T-cell (primary cell): Measurements from ENCODE around the gene SPEF1. TPM values are rescaled to one million over a fixed set of nuclear protein-coding genes. Genes with fewer than 3 reads are reported as not detected.
A peak's percentile ranks its signal among the peaks of the same experiment; 100 is the strongest.

Source experiments
- ATAC-seq, 4 experiments: fragments of 200-7000 bp in 3 of 4; fragments of 150-1000 bp in 1 of 4; cut with Tn5 transposase; replicated peaks in 1 of 4; 1 replicate in 3 of 4; 2 replicates in 1 of 4; pipeline ENCODE4 v1.10.0; 2021; ENCODE audit warnings: moderate library complexity in 3 of 4, mild to moderate bottlenecking in 2 of 4, moderate number of reproducible peaks in 1 of 4
- CTCF ChIA-PET, 2 donors: fragments of 300-600 bp; sonication (Branson Sonifier 250); formaldehyde crosslinking; loops; one replicate each; lab custom pipeline; 2022; ENCODE audit warnings: antibody characterized with exemption in 2 of 2; lab: Charles Lee
- POLR2A ChIA-PET, 2 donors: fragments of 300-600 bp; sonication (Branson Sonifier 250); formaldehyde crosslinking; loops; one replicate each; lab custom pipeline; 2022; ENCODE audit warnings: antibody characterized with exemption in 2 of 2; lab: Charles Lee
- DNase-seq, 35 experiments: peaks; one replicate each; pipeline versions ENCODE4 v3.0.0 to v3.0.0-alpha.2; 2013 to 2023
- H3K27ac ChIP-seq: one replicate; pipeline ENCODE4 v1.5.1; 2013; ENCODE audit warnings: low read length
- H3K27me3 ChIP-seq, 2 experiments: replicated peaks in 1 of 2; 1 replicate in 1 of 2; 2 replicates in 1 of 2; pipeline versions ENCODE4 v1.6.1 to v1.7.0; 2013; ENCODE audit warnings: low read length in 1 of 2, mixed read lengths in 1 of 2; ENCODE audit not compliant: control insufficient read depth in 2 of 2, insufficient read depth in 2 of 2; ENCODE audit errors: extremely low read depth in 1 of 2
- H3K36me3 ChIP-seq, 2 donors: 1 replicate in 1 of 2; 2 replicates in 1 of 2; pipeline versions ENCODE4 v1.6.1 to v1.7.0; 2013; ENCODE audit warnings: low read length in 1 of 2; ENCODE audit not compliant: control insufficient read depth in 2 of 2, insufficient read depth in 1 of 2; ENCODE audit errors: extremely low read depth in 1 of 2
- H3K4me1 ChIP-seq, 2 experiments: 1 replicate in 1 of 2; 2 replicates in 1 of 2; pipeline versions ENCODE4 v1.6.1 to v1.7.0; 2013; ENCODE audit warnings: low read length in 2 of 2, mixed read lengths in 1 of 2; ENCODE audit not compliant: insufficient read depth in 2 of 2, control insufficient read depth in 1 of 2; ENCODE audit errors: extremely low read depth in 1 of 2
- H3K4me3 ChIP-seq, 2 donors: 1 replicate in 1 of 2; 2 replicates in 1 of 2; pipeline versions ENCODE4 v1.5.1 to v1.7.0; 2013; ENCODE audit warnings: mild to moderate bottlenecking in 2 of 2, low read length in 1 of 2, moderate library complexity in 1 of 2; ENCODE audit not compliant: control insufficient read depth in 1 of 2; ENCODE audit errors: extremely low read depth in 1 of 2
- H3K9me3 ChIP-seq: 2 replicates; pipeline ENCODE4 v1.7.0; 2013
- H3K27ac Mint-ChIP-seq, 2 donors: one replicate each; pipeline ENCODE4 v1.8.0; 2020 to 2021; ENCODE audit warnings: mild to moderate bottlenecking in 2 of 2, mixed read lengths in 2 of 2
- H3K27me3 Mint-ChIP-seq, 2 donors: one replicate each; pipeline ENCODE4 v1.8.0; 2021 to 2022; ENCODE audit warnings: mixed read lengths in 2 of 2
- H3K36me3 Mint-ChIP-seq: one replicate; pipeline ENCODE4 v1.8.0; 2021; ENCODE audit warnings: mixed read lengths
- H3K4me1 Mint-ChIP-seq, 3 donors: one replicate each; pipeline ENCODE4 v1.8.0; 2020 to 2022; ENCODE audit warnings: mixed read lengths in 3 of 3, mild to moderate bottlenecking in 1 of 3
- H3K4me3 Mint-ChIP-seq, 3 donors: one replicate each; pipeline ENCODE4 v1.8.0; 2020 to 2022; ENCODE audit warnings: mild to moderate bottlenecking in 3 of 3, mixed read lengths in 3 of 3, moderate library complexity in 3 of 3
- H3K9me3 Mint-ChIP-seq, 3 donors: one replicate each; pipeline ENCODE4 v1.8.0; 2020 to 2022; ENCODE audit warnings: mixed read lengths in 3 of 3
- WGBS: methylation state at CpG from one replicate; pipeline ENCODE4 v1.1.5; 2013; ENCODE audit warnings: missing lambda C conversion rate; ENCODE audit not compliant: insufficient coverage; 5-methylcytosine and 5-hydroxymethylcytosine counted together
- total RNA-seq, 35 experiments: library from RNA in 6 of 35; stranded (reverse) in 6 of 35; fragments of 120-200 nt in 1 of 35; gene quantifications; one replicate each; pipeline versions ENCODE4 v1.2.1 to v1.2.4 and lab custom pipeline; 2013 to 2026

Gene SPEF1
- total RNA-seq, 5 donors from 2014 or later (not counting 1 experiment from before 2014, with no cell fraction given), result 0.16 TPM; not detected in 4

DNA sequence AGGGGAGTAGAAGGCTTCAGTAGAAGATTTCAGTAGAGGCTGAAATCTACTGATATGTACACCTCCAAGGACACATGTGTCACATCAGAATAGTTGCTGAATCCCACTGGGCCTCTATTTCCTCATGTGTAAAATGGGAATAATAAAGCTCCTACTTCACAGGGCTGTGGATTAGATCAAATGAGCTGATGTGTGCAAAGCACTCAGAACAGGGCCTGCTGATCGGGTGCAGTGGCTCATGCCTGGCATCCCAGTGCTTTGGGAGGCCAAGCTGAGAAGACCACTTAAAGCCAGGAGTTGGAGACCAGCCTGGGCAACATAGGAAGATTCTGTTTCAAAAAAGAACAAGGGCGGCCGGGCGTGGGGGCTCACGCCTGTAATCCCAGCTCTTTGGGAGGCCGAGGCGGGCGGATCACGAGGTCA lies 31.0 kb upstream of the SPEF1 start:
- H3K4me1 ChIP-seq, result peaks cover 48 to 92% of the 10 kb centered on the region in 2 experiments
- H3K9me3 Mint-ChIP-seq, result no peaks in the 10 kb centered on the region
- H3K36me3 Mint-ChIP-seq, result no peaks in the 10 kb centered on the region
- H3K9me3 ChIP-seq, result no peaks in the 10 kb centered on the region
- ChIA-PET POLR2A (interaction anchor here in 1 of 2 donors (1.1 kb wide), 1 partner anchor 13 kb away, joined by 3 read pairs; no protein-coding TSS in a partner anchor), CTCF (interaction anchor here in 1 of 2 donors (0.6 to 2.5 kb wide), 3 partner anchors 25 to 46 kb away, joined by 3 to 6 read pairs (median 4); partner anchors contain the start of genes ADISSP and CENPB)
- peak overlapping the region; percentile 97 to 99 for H3K27ac Mint-ChIP-seq
- H3K27ac ChIP-seq, result peak overlapping the region; percentile 94
- H3K4me1 Mint-ChIP-seq, result peaks cover 72 to 81% (median 80%) of the 10 kb centered on the region in 3 donors
- WGBS, result 100% methylated on average over 5 of the region's 9 CpGs
- peak overlapping the region; percentile 88 to 92 (median 90) for H3K4me3 Mint-ChIP-seq
- DNase-seq (no peak), ATAC-seq (no peak)
- no peaks in the 10 kb centered on the region for H3K27me3 Mint-ChIP-seq
- H3K27me3 ChIP-seq, result no peaks in the 10 kb centered on the region
- peak overlapping the region in 1 of 2 donors; percentile 52 for H3K4me3 ChIP-seq
- no peaks in the 10 kb centered on the region for H3K36me3 ChIP-seq

DNA sequence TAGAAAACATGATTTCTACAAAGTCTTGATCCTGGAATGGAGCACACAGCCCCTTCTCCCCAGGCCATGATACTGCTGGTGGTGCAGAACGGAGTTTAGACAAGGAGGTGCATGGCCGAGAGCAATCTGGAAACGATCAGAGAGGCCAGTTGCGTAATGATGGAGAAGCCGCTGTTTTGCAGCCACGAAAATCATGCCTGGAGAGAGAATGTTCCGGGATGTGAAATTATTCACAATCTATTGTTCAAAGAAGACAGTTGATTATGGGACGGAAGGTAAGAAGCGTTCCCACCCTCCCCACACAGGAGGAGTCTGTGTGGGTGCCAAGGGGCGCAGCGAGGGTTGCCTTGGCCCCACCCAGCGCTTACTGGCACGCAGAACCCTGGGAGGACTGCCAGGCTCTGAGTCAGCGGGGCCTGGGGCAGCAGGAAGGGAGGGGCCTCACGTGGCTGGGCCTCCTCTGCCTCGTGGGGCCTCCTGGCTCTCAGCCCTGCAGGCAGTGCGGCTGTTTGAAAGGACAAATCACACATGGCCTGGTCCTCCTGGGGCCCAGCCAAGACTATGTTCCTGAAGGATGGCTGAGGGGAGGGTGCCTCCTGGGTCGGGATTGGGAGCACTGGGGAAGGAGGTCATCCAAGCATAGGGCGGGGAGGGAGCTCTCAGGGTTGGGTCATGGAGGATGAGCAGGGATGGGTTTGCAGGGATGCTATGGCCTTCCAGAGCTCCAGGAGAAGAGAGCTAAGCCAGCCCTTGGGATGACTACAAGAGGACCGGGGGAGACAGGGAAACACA lies 30.4 kb upstream of the SPEF1 start:
- Histone ChIP-seq H3K4me3 (peak overlapping the region; percentile 52 to 68), H3K9me3 (no peaks in the 10 kb centered on the region), H3K36me3 (peaks cover 0 to 4% of the 10 kb centered on the region in 2 donors), H3K27me3 (no peaks in the 10 kb centered on the region), H3K4me1 (peaks cover 50 to 92% of the 10 kb centered on the region in 2 experiments), H3K27ac (peak overlapping the region; percentile 94)
- 1% methylated on average over 11 of the region's 20 CpGs for WGBS
- peak overlapping the region; percentile 97 to 99 for H3K27ac Mint-ChIP-seq
- no peaks in the 10 kb centered on the region for H3K27me3 Mint-ChIP-seq
- peak overlapping the region; percentile 88 to 92 (median 90) for H3K4me3 Mint-ChIP-seq
- ChIA-PET POLR2A (interaction anchor here (0.6 to 1.1 kb wide), 3 partner anchors 12 to 160 kb away, joined by 3 to 6 read pairs (median 3); no protein-coding TSS in a partner anchor), CTCF (interaction anchor here in 1 of 2 donors (0.6 to 2.5 kb wide), 6 partner anchors 9 to 1338 kb away, joined by 3 to 9 read pairs (median 4); partner anchors contain the start of genes ADISSP, AP5S1 and CENPB)
- H3K4me1 Mint-ChIP-seq, result peaks cover 72 to 83% (median 82%) of the 10 kb centered on the region in 3 donors
- peaks cover 4% of the 10 kb centered on the region for H3K36me3 Mint-ChIP-seq
- ATAC-seq, result peak; percentile 88 to 93 (median 90)
- DNase-seq, result peak; percentile 85 to 97 (median 92)
- no peaks in the 10 kb centered on the region for H3K9me3 Mint-ChIP-seq

GRCh38 chr20:3808544-3808943 lies 27.3 kb upstream of the SPEF1 start:
- no peaks in the 10 kb centered on the region for H3K27me3 ChIP-seq
- DNase-seq (no peak), ATAC-seq (no peak)
- WGBS, result 100% methylated on average over 1 of the region's 3 CpGs
- H3K36me3 Mint-ChIP-seq, result peaks cover 28% of the 10 kb centered on the region
- no peaks in the 10 kb centered on the region for H3K9me3 Mint-ChIP-seq
- no peaks in the 10 kb centered on the region for H3K27me3 Mint-ChIP-seq
- ChIA-PET CTCF (interaction anchor here in 1 of 2 donors (1.3 kb wide), 1 partner anchor 12 kb away, joined by 10 read pairs; the partner anchor contains the start of gene AP5S1), POLR2A (interaction anchor here in 1 of 2 donors (1.2 kb wide), 1 partner anchor 12 kb away, joined by 13 read pairs; the partner anchor contains the start of gene AP5S1)
- peaks cover 10 to 31% of the 10 kb centered on the region in 2 donors for H3K36me3 ChIP-seq
- H3K4me3 ChIP-seq, result no peak overlapping the region
- H3K4me1 Mint-ChIP-seq, result peaks cover 72 to 81% (median 77%) of the 10 kb centered on the region in 3 donors
- peaks cover 33 to 88% of the 10 kb centered on the region in 2 experiments for H3K4me1 ChIP-seq
- H3K4me3 Mint-ChIP-seq, result peak overlapping the region in 1 of 3 donors; percentile 37
- no peaks in the 10 kb centered on the region for H3K9me3 ChIP-seq
- peak overlapping the region; percentile 47 for H3K27ac ChIP-seq
- H3K27ac Mint-ChIP-seq, result peak overlapping the region; percentile 92 to 93

DNA sequence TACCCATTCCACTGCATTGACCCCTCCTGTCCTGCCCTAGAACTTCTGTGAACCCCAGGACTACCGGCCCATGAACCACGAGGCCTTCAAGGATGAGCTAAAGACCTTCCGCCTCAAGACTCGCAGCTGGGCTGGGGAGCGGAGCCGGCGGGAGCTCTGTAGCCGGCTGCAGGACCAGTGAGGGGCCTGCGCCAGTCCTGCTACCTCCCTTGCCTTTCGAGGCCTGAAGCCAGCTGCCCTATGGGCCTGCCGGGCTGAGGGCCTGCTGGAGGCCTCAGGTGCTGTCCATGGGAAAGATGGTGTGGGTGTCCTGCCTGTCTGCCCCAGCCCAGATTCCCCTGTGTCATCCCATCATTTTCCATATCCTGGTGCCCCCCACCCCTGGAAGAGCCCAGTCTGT lies 23.5 kb upstream of the SPEF1 start:
- DNase-seq (no peak), ATAC-seq (no peak)
- 93% methylated on average over 7 of the region's 11 CpGs for WGBS
- no peaks in the 10 kb centered on the region for H3K27me3 ChIP-seq
- H3K4me1 ChIP-seq, result peaks cover 24 to 88% of the 10 kb centered on the region in 2 experiments
- H3K36me3 ChIP-seq, result peaks cover 31 to 69% of the 10 kb centered on the region in 2 donors
- Mint-ChIP-seq H3K4me1 (peaks cover 64 to 82% (median 70%) of the 10 kb centered on the region in 3 donors), H3K36me3 (peaks cover 59% of the 10 kb centered on the region), H3K27me3 (no peaks in the 10 kb centered on the region), H3K27ac (peak overlapping the region; percentile 30 to 81), H3K9me3 (no peaks in the 10 kb centered on the region), H3K4me3 (no peak overlapping the region)
- POLR2A ChIA-PET, result no interaction called here
- no peak overlapping the region for H3K4me3 ChIP-seq
- H3K9me3 ChIP-seq, result no peaks in the 10 kb centered on the region
- H3K27ac ChIP-seq, result no peak overlapping the region
- CTCF ChIA-PET, result no interaction called here

GRCh38 chr20:3804254-3804751 lies 23.1 kb upstream of the SPEF1 start:
- WGBS, result 63% methylated on average over 1 of the region's 11 CpGs
- Histone ChIP-seq H3K27me3 (no peaks in the 10 kb centered on the region), H3K36me3 (peaks cover 31 to 71% of the 10 kb centered on the region in 2 donors), H3K4me1 (peaks cover 28 to 89% of the 10 kb centered on the region in 2 experiments), H3K4me3 (no peak overlapping the region), H3K9me3 (no peaks in the 10 kb centered on the region), H3K27ac (peak overlapping the region; percentile 45)
- CTCF ChIA-PET, result no interaction called here
- POLR2A ChIA-PET, result no interaction called here
- peaks cover 62% of the 10 kb centered on the region for H3K36me3 Mint-ChIP-seq
- DNase-seq (no peak), ATAC-seq (no peak)
- H3K4me3 Mint-ChIP-seq, result no peak overlapping the region
- peaks cover 68 to 85% (median 73%) of the 10 kb centered on the region in 3 donors for H3K4me1 Mint-ChIP-seq
- H3K9me3 Mint-ChIP-seq, result no peaks in the 10 kb centered on the region
- H3K27ac Mint-ChIP-seq, result peak overlapping the region; percentile 99 to 100
- H3K27me3 Mint-ChIP-seq, result no peaks in the 10 kb centered on the region

GRCh38 chr20:3803854-3804253 lies 22.6 kb upstream of the SPEF1 start:
- ChIA-PET CTCF (no interaction called here), POLR2A (no interaction called here)
- H3K36me3 Mint-ChIP-seq, result peaks cover 67% of the 10 kb centered on the region
- H3K4me1 Mint-ChIP-seq, result peaks cover 72 to 90% (median 77%) of the 10 kb centered on the region in 3 donors
- DNase-seq, result no peak
- Histone ChIP-seq H3K27me3 (no peaks in the 10 kb centered on the region), H3K36me3 (peaks cover 31 to 72% of the 10 kb centered on the region in 2 donors), H3K27ac (peak overlapping the region; percentile 45), H3K4me3 (no peak overlapping the region), H3K4me1 (peaks cover 29 to 93% of the 10 kb centered on the region in 2 experiments), H3K9me3 (no peaks in the 10 kb centered on the region)
- no peak for ATAC-seq
- peak overlapping the region; percentile 99 to 100 for H3K27ac Mint-ChIP-seq
- no peak overlapping the region for H3K4me3 Mint-ChIP-seq
- no peaks in the 10 kb centered on the region for H3K9me3 Mint-ChIP-seq
- 90% methylated on average over 6 of the region's 6 CpGs for WGBS
- no peaks in the 10 kb centered on the region for H3K27me3 Mint-ChIP-seq
